PC-9 (cell line): ENCODE data around the gene FAM114A1.

Source experiments
- CTCF ChIP-seq: fragments of 200-600 bp; sonication (generic); conservative IDR thresholded peaks from 2 replicates; pipeline ENCODE4 v1.6.1; 2017; ENCODE audit warnings: mixed run types, antibody characterized with exemption, mild to moderate bottlenecking, moderate library complexity
- EZH2 ChIP-seq: fragments of 200-600 bp; sonication (generic); IDR thresholded peaks from 2 replicates; pipeline ENCODE4 v1.8.0; 2017; ENCODE audit warnings: antibody characterized with exemption, low read depth

GRCh38 chr4:38891051-38891983 lies 23.7 kb downstream of the FAM114A1 start:
- TF ChIP-seq CTCF = no peak
- no peak for TF ChIP-seq EZH2
